Keratinocyte (primary cell): ENCODE results near the gene GARNL3. TPM values are rescaled to one million over a fixed set of nuclear protein-coding genes. Genes with fewer than 3 reads are reported as not detected.

Experiments used
- DNase-seq: peaks from one replicate; pipeline ENCODE4 v3.0.0-alpha.2; 2011; ENCODE audit warnings: low read depth, missing footprints, low spot score
- FAIRE-seq: peaks from 2 replicates; lab custom pipeline; 2011; peaks lifted over from hg19 to GRCh38; lab: Jason Lieb, UNC
- H2AFZ ChIP-seq: 2 replicates; pipeline ENCODE4 v1.6.0; 2012; ENCODE audit warnings: low read length, control low read depth, inconsistent platforms; ENCODE audit not compliant: control insufficient read depth
- H3K27ac ChIP-seq: 2 replicates; pipeline ENCODE4 v1.5.1; 2011; ENCODE audit warnings: low read length; ENCODE audit not compliant: control insufficient read depth, insufficient read depth
- H3K27me3 ChIP-seq: 3 replicates; pipeline ENCODE4 v1.6.0; 2011; ENCODE audit warnings: low read length; ENCODE audit not compliant: control insufficient read depth, insufficient read depth; ENCODE audit errors: extremely low read depth
- H3K36me3 ChIP-seq, 2 experiments: 2 replicates in 1 of 2; 3 replicates in 1 of 2; pipeline ENCODE4 v1.5.1; 2011; ENCODE audit warnings: low read length in 2 of 2, mild to moderate bottlenecking in 1 of 2; ENCODE audit not compliant: control insufficient read depth in 2 of 2, insufficient read depth in 2 of 2; ENCODE audit errors: extremely low read depth in 1 of 2
- H3K4me1 ChIP-seq: 3 replicates; pipeline ENCODE4 v1.5.1; 2011; ENCODE audit warnings: low read length; ENCODE audit not compliant: control insufficient read depth, insufficient read depth; ENCODE audit errors: extremely low read depth
- H3K4me2 ChIP-seq: 3 replicates; pipeline ENCODE4 v1.6.0; 2011; ENCODE audit warnings: low read depth, low read length; ENCODE audit not compliant: control insufficient read depth, insufficient read depth; ENCODE audit errors: extremely low read depth
- H3K4me3 ChIP-seq, 3 experiments: fragments of 200-600 bp in 1 of 3; sonication (generic) in 1 of 3; 2 replicates in 2 of 3; 3 replicates in 1 of 3; pipeline ENCODE4 v1.5.1; 2011 to 2016; ENCODE audit warnings: low read length in 3 of 3, mild to moderate bottlenecking in 3 of 3, control low read depth in 2 of 3, inconsistent platforms in 1 of 3, low read depth in 1 of 3, mixed read lengths in 1 of 3, mixed run types in 1 of 3, moderate library complexity in 1 of 3; ENCODE audit not compliant: control insufficient read depth in 2 of 3, insufficient read depth in 2 of 3; ENCODE audit errors: extremely low read depth in 1 of 3
- H3K79me2 ChIP-seq: 2 replicates; pipeline ENCODE4 v1.6.0; 2012; ENCODE audit warnings: low read length; ENCODE audit not compliant: control insufficient read depth, insufficient read depth
- H3K9ac ChIP-seq: 3 replicates; pipeline ENCODE4 v1.6.0; 2011; ENCODE audit warnings: low read length; ENCODE audit not compliant: control insufficient read depth, insufficient read depth; ENCODE audit errors: extremely low read depth
- H3K9me1 ChIP-seq: 3 replicates; pipeline ENCODE4 v1.6.0; 2011; ENCODE audit warnings: low read length; ENCODE audit not compliant: control insufficient read depth, insufficient read depth; ENCODE audit errors: extremely low read depth
- H3K9me3 ChIP-seq: 2 replicates; pipeline ENCODE4 v1.5.1; 2012; ENCODE audit warnings: low read depth, low read length; ENCODE audit not compliant: control insufficient read depth
- H4K20me1 ChIP-seq: 3 replicates; pipeline ENCODE4 v1.6.0; 2011; ENCODE audit warnings: low read length; ENCODE audit not compliant: control insufficient read depth, insufficient read depth; ENCODE audit errors: extremely low read depth
- EZH2 ChIP-seq: IDR thresholded peaks from one replicate; pipeline ENCODE4 v1.6.1; 2012; ENCODE audit warnings: inconsistent platforms, mild to moderate bottlenecking, low read length, moderate library complexity
- dilution Hi-C: fragments of 300-500 bp; cut with MboI; formaldehyde crosslinking; loops from one replicate; pipeline ENCODE4 v1.7.0; 2020; ENCODE audit warnings: low sequenced_read_pairs; ENCODE audit not compliant: extremely low pct_ligation_motif_present
- polyA plus RNA-seq, 5 experiments: library from polyadenylated mRNA; depleted of rRNA in 3 of 5; stranded (reverse) in 3 of 5; stranded (forward) in 1 of 5; unstranded in 1 of 5; fragments of >200 nt; gene quantifications; 1 replicate in 1 of 5; 2 replicates in 3 of 5; 3 replicates in 1 of 5; pipeline versions ENCODE4 v1.2.1 to v1.2.3, GENCODE V29; 2011 to 2012; ENCODE audit warnings: missing spikeins in 2 of 5, low read depth in 1 of 5, low replicate concordance in 1 of 5
- TF ChIP-seq, protein P1 (sequence below), 3 experiments: IDR thresholded peaks in 1 of 3; conservative IDR thresholded peaks in 1 of 3; optimal IDR thresholded peaks in 1 of 3; 2 replicates in 2 of 3; 3 replicates in 1 of 3; pipeline versions ENCODE3 to v1.5.1; 2011; ENCODE audit warnings: low read length in 3 of 3, mild to moderate bottlenecking in 3 of 3, moderate library complexity in 2 of 3, control low read depth in 1 of 3, inconsistent platforms in 1 of 3; ENCODE audit not compliant: insufficient read depth in 2 of 3; ENCODE audit errors: extremely low read depth in 1 of 3

GARNL3 gene
- polyA plus RNA-seq, 1 donor (not counting 4 experiments of a cell fraction or from before 2014, with no cell fraction given), result 2.4 TPM

DNA sequence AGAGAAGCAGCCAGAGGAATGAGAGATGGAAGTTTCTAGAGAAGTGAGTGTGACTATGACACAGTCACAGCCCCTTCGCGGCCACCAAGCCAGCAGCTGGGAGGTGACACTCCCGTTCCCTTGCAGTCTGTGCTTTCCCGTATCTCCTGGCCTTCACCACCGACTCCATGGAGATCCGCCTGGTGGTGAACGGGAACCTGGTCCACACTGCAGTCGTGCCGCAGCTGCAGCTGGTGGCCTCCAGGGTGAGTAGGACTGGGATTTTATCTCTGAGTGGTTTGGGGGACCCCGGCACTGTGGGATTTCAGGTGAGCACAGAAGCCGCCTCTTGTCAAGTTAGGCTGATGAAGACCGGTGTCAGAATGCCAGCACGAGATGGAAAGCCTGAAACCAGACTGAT, 120.3 kb downstream of the GARNL3 start:
- H3K36me3 ChIP-seq, result no peaks in the 10 kb centered on the region
- no peak overlapping the region for H3K4me2 ChIP-seq
- no peak overlapping the region for H2AFZ ChIP-seq
- TF ChIP-seq EZH2, result no peak
- TF ChIP-seq, protein P1, sequence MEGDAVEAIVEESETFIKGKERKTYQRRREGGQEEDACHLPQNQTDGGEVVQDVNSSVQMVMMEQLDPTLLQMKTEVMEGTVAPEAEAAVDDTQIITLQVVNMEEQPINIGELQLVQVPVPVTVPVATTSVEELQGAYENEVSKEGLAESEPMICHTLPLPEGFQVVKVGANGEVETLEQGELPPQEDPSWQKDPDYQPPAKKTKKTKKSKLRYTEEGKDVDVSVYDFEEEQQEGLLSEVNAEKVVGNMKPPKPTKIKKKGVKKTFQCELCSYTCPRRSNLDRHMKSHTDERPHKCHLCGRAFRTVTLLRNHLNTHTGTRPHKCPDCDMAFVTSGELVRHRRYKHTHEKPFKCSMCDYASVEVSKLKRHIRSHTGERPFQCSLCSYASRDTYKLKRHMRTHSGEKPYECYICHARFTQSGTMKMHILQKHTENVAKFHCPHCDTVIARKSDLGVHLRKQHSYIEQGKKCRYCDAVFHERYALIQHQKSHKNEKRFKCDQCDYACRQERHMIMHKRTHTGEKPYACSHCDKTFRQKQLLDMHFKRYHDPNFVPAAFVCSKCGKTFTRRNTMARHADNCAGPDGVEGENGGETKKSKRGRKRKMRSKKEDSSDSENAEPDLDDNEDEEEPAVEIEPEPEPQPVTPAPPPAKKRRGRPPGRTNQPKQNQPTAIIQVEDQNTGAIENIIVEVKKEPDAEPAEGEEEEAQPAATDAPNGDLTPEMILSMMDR (optimal IDR thresholded peaks at IDR 0.05 in 1 of 3, IDR thresholded peaks at IDR 0.05 in 1 of 3, conservative IDR thresholded peaks at IDR 0.05 in 1 of 3; ENCODE audit: extremely low read depth in 1 of 3, insufficient read depth in 2 of 3, low read length in 3 of 3), result peak in 1 of 3 experiments; percentile 16
- H3K27ac ChIP-seq, result no peak overlapping the region
- H3K27me3 ChIP-seq, result no peaks in the 10 kb centered on the region
- H3K9me3 ChIP-seq, result no peaks in the 10 kb centered on the region
- H3K79me2 ChIP-seq, result no peaks in the 10 kb centered on the region
- no peak for FAIRE-seq
- H4K20me1 ChIP-seq, result no peaks in the 10 kb centered on the region
- no peak for DNase-seq
- H3K4me3 ChIP-seq, result no peak overlapping the region
- dilution Hi-C loops, result no loop called here
- H3K9me1 ChIP-seq, result no peaks in the 10 kb centered on the region
- H3K4me1 ChIP-seq, result peaks cover 15% of the 10 kb centered on the region
- H3K9ac ChIP-seq, result no peak overlapping the region

DNA sequence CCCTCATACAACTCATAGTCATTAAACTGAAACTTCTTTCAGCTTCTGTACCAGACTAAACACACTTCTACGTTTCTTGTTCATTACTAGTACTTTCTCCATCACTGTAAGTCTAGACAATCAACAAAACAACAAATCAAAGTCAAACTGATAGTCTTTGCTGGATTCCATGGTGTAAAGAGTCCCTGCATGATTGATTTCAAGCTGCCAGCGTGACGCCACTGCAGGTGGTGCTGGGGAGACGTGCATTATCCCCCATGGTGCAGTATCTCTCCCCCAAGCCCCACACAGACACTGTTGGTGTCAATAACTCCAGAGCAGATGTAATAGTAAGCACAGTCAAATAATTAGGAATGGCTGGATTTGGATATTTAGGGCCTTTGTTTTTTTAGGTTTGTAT, 121.7 kb downstream of the GARNL3 start:
- no peaks in the 10 kb centered on the region for H3K9me1 ChIP-seq
- H3K9me3 ChIP-seq, result no peaks in the 10 kb centered on the region
- no peaks in the 10 kb centered on the region for H3K79me2 ChIP-seq
- no peak for FAIRE-seq
- H3K4me2 ChIP-seq, result no peak overlapping the region
- H3K27ac ChIP-seq, result no peak overlapping the region
- dilution Hi-C loops, result no loop called here
- H3K36me3 ChIP-seq, result no peaks in the 10 kb centered on the region
- H3K9ac ChIP-seq, result no peak overlapping the region
- no peak overlapping the region for H2AFZ ChIP-seq
- no peak overlapping the region for H3K4me3 ChIP-seq
- TF ChIP-seq, protein P1 (optimal IDR thresholded peaks at IDR 0.05 in 1 of 3, IDR thresholded peaks at IDR 0.05 in 1 of 3, conservative IDR thresholded peaks at IDR 0.05 in 1 of 3; ENCODE audit: extremely low read depth in 1 of 3, insufficient read depth in 2 of 3, low read length in 3 of 3), result no peak
- no peak for TF ChIP-seq EZH2
- no peaks in the 10 kb centered on the region for H4K20me1 ChIP-seq
- no peak for DNase-seq
- peaks cover 15% of the 10 kb centered on the region for H3K4me1 ChIP-seq
- H3K27me3 ChIP-seq, result no peaks in the 10 kb centered on the region
